OCI-LY3 (cell line): ENCODE measurements around the gene TMEM63B.
A peak's percentile ranks its signal among the peaks of the same experiment; 100 is the strongest.
"Not testable (repeated sequence)": the region's sequence is repeated elsewhere in the genome, so short reads cannot be mapped to it uniquely, and the experiment has no call there.

Experiments
- H2AFZ ChIP-seq: fragments of 200-600, 300-600 bp; shearing (Covaris generic); 2 replicates; pipeline ENCODE4 v1.6.0; 2014; ENCODE audit warnings: antibody characterized with exemption, low read depth, low read length
- H3K27ac ChIP-seq: fragments of 200-600, 300-600 bp; sonication (generic); 2 replicates; pipeline ENCODE4 v1.5.1; 2014; ENCODE audit warnings: mild to moderate bottlenecking, low read length, moderate library complexity, mixed read lengths
- H3K27me3 ChIP-seq: fragments of 200-600, 300-600 bp; sonication (generic); 2 replicates; pipeline ENCODE4 v1.6.1; 2014; ENCODE audit warnings: low read depth, low read length, mixed read lengths
- H3K36me3 ChIP-seq: fragments of 200-600, 300-600 bp; sonication (generic); replicated peaks from 2 replicates; pipeline ENCODE3; 2014; ENCODE audit warnings: low read depth, low read length, mixed read lengths
- H3K4me1 ChIP-seq: fragments of 300-600, 200-600 bp; sonication (generic); 2 replicates; pipeline ENCODE4 v1.6.1; 2014; ENCODE audit warnings: low read length, mixed read lengths
- H3K4me2 ChIP-seq: fragments of 200-600, 300-600 bp; sonication (generic); 2 replicates; pipeline ENCODE4 v1.6.1; 2014; ENCODE audit warnings: low read length, mixed read lengths
- H3K4me3 ChIP-seq: fragments of 300-600, 200-600 bp; sonication (generic); 2 replicates; pipeline ENCODE4 v1.5.1; 2014; ENCODE audit warnings: antibody characterized with exemption, mild to moderate bottlenecking, low read length, moderate library complexity
- H3K79me2 ChIP-seq: fragments of 300-600, 200-600 bp; shearing (Covaris generic); 2 replicates; pipeline ENCODE4 v1.6.1; 2014; ENCODE audit warnings: mild to moderate bottlenecking, low read length, mixed read lengths
- H3K9ac ChIP-seq: fragments of 300-600, 200-600 bp; shearing (Covaris generic); 2 replicates; pipeline ENCODE4 v1.6.0; 2014; ENCODE audit warnings: mild to moderate bottlenecking, low read length, moderate library complexity
- H3K9me3 ChIP-seq: fragments of 200-600, 300-600 bp; shearing (Covaris generic); 2 replicates; pipeline ENCODE4 v1.6.1; 2014; ENCODE audit warnings: low read length, mixed read lengths; ENCODE audit not compliant: insufficient read depth
- H4K20me1 ChIP-seq: fragments of 200-600, 300-600 bp; sonication (generic); 2 replicates; pipeline ENCODE4 v1.6.1; 2016; ENCODE audit warnings: low read length, mixed read lengths; ENCODE audit not compliant: insufficient read depth
- CTCF ChIP-seq: fragments of 200-600, 300-600 bp; sonication (generic); IDR thresholded peaks from 2 replicates; pipeline ENCODE4 v1.5.1; 2014; ENCODE audit warnings: antibody characterized with exemption, low read length, low read depth
- EZH2phosphoT487 ChIP-seq: fragments of 200-600 bp; shearing (Covaris generic); IDR thresholded peaks from 2 replicates; pipeline ENCODE4 v1.6.1; 2018; ENCODE audit warnings: antibody characterized with exemption, mixed run types, low read depth

Gene TMEM63B

GRCh38 chr6:44093750-44094402 is 33.5 kb upstream of the TMEM63B start:
- no peaks in the 10 kb centered on the region for H3K79me2 ChIP-seq
- H3K9ac ChIP-seq: no peak overlapping the region
- no peak overlapping the region for H3K27ac ChIP-seq
- no peak overlapping the region for H2AFZ ChIP-seq
- H3K4me2 ChIP-seq: no peak overlapping the region
- peaks cover 17% of the 10 kb centered on the region for H3K36me3 ChIP-seq
- H4K20me1 ChIP-seq: peaks cover 15% of the 10 kb centered on the region; the same call in 1 of the 2 replicates
- H3K9me3 ChIP-seq: no peaks in the 10 kb centered on the region
- no peaks in the 10 kb centered on the region for H3K27me3 ChIP-seq
- TF ChIP-seq CTCF (no peak), EZH2phosphoT487 (no peak)
- no peak overlapping the region for H3K4me3 ChIP-seq
- H3K4me1 ChIP-seq: no peaks in the 10 kb centered on the region

GRCh38 chr6:44094403-44095242 is 32.7 kb upstream of the TMEM63B start:
- peaks cover 22% of the 10 kb centered on the region for H3K36me3 ChIP-seq
- TF ChIP-seq EZH2phosphoT487 (no peak), CTCF (no peak)
- no peak overlapping the region for H3K4me2 ChIP-seq
- no peak overlapping the region for H3K27ac ChIP-seq
- no peaks in the 10 kb centered on the region for H3K9me3 ChIP-seq
- no peaks in the 10 kb centered on the region for H3K27me3 ChIP-seq
- no peaks in the 10 kb centered on the region for H3K4me1 ChIP-seq
- no peak overlapping the region for H3K9ac ChIP-seq
- H3K4me3 ChIP-seq: no peak overlapping the region
- no peaks in the 10 kb centered on the region; the same call in 1 of the 2 replicates for H3K79me2 ChIP-seq
- no peak overlapping the region for H2AFZ ChIP-seq
- peaks cover 17% of the 10 kb centered on the region; the same call in 1 of the 2 replicates for H4K20me1 ChIP-seq

GRCh38 chr6:44095243-44095623 is 32.1 kb upstream of the TMEM63B start:
- not testable (repeated sequence) for H3K27me3 ChIP-seq, H3K4me2 ChIP-seq, H2AFZ ChIP-seq, H3K4me3 ChIP-seq, H3K4me1 ChIP-seq, H3K79me2 ChIP-seq, H3K9me3 ChIP-seq, H3K9ac ChIP-seq, H3K27ac ChIP-seq
- Histone ChIP-seq H3K36me3 (peaks cover 28% of the 10 kb centered on the region), H4K20me1 (peaks cover 23% of the 10 kb centered on the region)

GRCh38 chr6:44096612-44097011 is 30.7 kb upstream of the TMEM63B start:
- no peak overlapping the region for H3K27ac ChIP-seq

More at GRCh38 chr6:44096612-44097011, 30.7 kb upstream of the TMEM63B start:
- H3K9me3 ChIP-seq: no peaks in the 10 kb centered on the region
- peaks cover 33% of the 10 kb centered on the region for H3K36me3 ChIP-seq
- no peak overlapping the region for H3K4me3 ChIP-seq
- H3K27me3 ChIP-seq: no peaks in the 10 kb centered on the region
- no peak overlapping the region for H2AFZ ChIP-seq
- no peak overlapping the region for H3K9ac ChIP-seq
- peaks cover 24% of the 10 kb centered on the region for H4K20me1 ChIP-seq
- no peaks in the 10 kb centered on the region; the same call in 1 of the 2 replicates for H3K79me2 ChIP-seq
- H3K4me2 ChIP-seq: no peak overlapping the region
- no peaks in the 10 kb centered on the region for H3K4me1 ChIP-seq
- peak; percentile 86 for TF ChIP-seq CTCF
- TF ChIP-seq EZH2phosphoT487: no peak
